HT-29 (cell line): Measurements from ENCODE around the gene CNTNAP5. TPM values are rescaled to one million over a fixed set of nuclear protein-coding genes. Genes with fewer than 3 reads are reported as not detected.
"Not testable (repeated sequence)": the region's sequence is repeated elsewhere in the genome, so short reads cannot be mapped to it uniquely, and the experiment has no call there.

ENCODE experiments used
- DNase-seq: peaks from one replicate; pipeline ENCODE4 v3.0.0-alpha.2; 2015; ENCODE audit warnings: low spot score
- total RNA-seq: library from RNA; depleted of rRNA; stranded (reverse); fragments of >200 nt; shearing (Covaris generic); gene quantifications from 2 replicates; pipeline ENCODE4 v1.2.3, GENCODE V29; 2014

Gene CNTNAP5
- total RNA-seq, 1 experiment from 2014 or later: not detected

DNA sequence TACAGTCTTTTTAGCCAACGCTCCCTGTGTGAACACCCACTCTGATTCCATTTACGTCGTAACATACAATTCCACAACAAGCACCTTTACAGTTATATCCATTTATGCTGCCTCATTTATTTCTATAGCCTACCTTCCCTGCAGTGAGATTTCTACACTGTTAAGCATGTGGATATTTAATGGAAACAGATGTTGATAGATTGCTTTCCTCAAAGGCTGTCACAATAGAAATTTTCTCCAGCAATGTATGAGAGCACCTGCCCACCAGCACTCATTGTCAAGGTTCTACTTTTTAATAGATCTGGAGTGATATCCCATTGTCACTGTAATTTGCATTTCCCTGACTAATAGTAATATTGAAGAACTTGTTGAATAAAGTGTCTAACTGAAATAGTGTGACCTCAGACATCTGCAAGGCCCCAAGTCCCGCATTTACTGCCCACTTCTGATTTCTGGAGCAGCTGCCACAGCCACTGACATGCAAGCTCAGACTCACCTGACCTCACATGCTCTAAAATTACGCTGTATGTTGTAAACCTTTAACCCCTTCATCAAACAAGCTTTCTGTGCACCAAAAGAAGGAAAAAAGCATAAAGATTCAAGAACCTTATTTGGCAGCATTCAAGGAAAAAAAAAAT is 295.1 kb downstream of the CNTNAP5 start:
- DNase-seq: no peak

- no peak for DNase-seq
These were observed 298.2 kb downstream of the CNTNAP5 start for GRCh38 chr2:124323321-124323720.

- peak; percentile 58 for DNase-seq
These were observed 300.8 kb downstream of the CNTNAP5 start for GRCh38 chr2:124325667-124326440.

GRCh38 chr2:124327303-124327702 is 302.2 kb downstream of the CNTNAP5 start:
- DNase-seq: no peak

DNA sequence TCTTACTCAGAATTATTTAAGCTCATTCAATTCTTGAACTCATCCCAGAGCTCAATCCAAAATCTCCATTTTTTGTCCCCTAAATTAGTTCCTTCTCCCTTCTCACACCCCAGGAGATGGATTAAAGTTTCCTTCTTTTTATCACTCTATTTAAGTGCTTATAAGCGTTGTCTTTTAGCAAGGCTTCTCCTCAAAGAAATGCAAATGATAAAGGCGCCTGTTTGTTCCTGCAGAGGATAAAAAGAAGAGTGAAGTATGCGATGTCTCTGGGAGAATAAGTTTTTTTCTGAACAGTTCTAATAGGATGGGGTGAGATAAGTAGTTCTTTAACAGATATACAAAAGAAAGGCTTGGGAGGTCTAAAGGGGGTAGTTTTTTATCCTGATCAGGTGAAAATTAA is 303.3 kb downstream of the CNTNAP5 start:
- no peak for DNase-seq

DNA sequence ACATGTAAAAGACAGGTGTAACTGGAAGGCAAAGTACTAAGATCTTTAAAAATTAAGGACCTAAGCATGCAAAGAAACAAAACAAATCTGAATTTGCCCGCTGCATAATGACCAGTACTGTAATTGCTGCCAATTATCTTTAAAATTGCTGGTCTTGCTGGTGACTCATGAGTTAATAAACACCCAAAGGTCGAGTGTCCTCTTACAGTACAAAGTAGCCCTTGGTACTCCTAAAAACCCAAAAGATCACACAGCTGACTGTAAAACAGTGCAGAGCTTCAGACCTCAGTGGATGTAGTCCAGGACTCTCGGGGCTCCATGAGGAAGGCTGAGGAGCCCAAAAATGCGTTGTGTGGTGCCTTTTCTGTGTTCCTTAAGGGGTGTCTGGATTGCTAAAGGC is 308.7 kb downstream of the CNTNAP5 start:
- DNase-seq: no peak

DNA sequence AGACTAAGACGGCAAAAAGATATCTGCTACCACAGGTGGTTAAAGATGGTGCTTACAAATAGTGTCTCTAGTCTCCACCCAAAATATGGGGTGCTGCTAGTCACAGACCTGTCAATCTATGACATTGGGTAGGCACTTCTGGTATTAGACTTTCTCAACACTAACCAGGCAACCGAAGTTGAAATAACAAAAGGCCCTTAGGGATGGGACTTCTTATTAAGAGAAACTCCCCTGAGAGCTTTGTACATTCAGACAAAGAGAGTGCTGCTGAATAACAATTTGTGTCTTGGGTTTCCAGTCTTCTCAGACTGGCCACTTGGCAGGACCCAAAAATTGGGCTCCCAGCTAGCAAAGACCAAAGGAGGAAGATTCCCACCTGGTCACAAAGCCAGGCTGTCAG is 310.0 kb downstream of the CNTNAP5 start:
- DNase-seq: no peak

- no peak for DNase-seq
These were observed 314.6 kb downstream of the CNTNAP5 start for GRCh38 chr2:124339709-124340108.

DNA sequence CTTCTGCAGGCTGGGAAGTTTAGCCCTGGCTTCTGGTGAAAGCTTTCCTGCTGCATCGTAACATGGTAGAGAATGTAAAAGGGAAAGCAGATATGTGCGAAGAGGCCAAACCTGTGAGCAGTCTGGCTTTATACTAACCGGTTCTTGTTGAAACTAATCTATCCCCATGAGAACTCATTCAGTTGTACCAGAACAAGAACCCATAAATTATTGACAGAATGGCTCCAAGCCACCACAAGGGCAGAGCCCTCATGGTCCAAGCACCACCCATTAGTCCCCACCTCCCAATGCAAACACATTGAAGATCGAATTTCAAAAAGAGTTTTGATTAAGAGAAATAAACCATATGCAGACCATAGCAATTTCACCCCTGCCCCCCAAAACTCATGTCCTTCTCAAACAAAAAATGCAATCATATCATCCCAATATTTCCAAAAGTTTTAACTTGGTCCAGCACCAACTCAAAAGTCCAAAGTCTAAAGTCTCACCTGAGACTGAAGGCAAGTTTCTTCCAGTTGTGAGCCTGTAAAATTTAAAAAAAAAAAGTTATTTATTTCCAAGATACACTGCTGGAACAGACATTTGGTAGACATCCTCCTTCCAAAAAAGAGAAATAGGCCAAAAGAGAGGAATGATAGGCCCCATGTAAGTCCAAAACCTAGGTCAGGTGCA is 318.9 kb downstream of the CNTNAP5 start:
- DNase-seq: peak; percentile 43

GRCh38 chr2:124347209-124347608 is 322.1 kb downstream of the CNTNAP5 start:
- no peak for DNase-seq

DNA sequence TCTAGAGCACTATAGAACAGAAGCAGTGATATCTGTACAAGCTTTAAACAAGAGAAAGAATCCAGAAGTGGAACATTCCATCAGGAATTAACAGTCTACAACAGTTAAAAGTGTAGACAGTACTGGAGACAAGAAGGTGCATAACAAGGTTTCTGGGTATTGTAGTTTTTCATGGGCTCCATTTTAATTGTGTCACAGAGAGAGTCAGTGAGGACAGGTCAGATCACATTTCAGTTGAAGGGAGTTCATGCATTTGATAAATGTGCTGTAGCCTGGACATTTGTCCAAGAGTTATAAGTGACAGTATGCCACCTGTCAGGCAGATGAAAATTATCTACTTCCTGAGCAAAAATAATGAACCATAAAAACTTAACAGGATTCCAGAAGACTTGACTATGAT is 328.6 kb downstream of the CNTNAP5 start:
- DNase-seq: no peak

- no peak for DNase-seq
These were observed 329.4 kb downstream of the CNTNAP5 start for GRCh38 chr2:124354466-124354865.

- not testable (repeated sequence) for DNase-seq
These were observed 336.9 kb downstream of the CNTNAP5 start for GRCh38 chr2:124361966-124362365.

GRCh38 chr2:124369181-124369580 is 344.1 kb downstream of the CNTNAP5 start:
- DNase-seq: no peak

DNA sequence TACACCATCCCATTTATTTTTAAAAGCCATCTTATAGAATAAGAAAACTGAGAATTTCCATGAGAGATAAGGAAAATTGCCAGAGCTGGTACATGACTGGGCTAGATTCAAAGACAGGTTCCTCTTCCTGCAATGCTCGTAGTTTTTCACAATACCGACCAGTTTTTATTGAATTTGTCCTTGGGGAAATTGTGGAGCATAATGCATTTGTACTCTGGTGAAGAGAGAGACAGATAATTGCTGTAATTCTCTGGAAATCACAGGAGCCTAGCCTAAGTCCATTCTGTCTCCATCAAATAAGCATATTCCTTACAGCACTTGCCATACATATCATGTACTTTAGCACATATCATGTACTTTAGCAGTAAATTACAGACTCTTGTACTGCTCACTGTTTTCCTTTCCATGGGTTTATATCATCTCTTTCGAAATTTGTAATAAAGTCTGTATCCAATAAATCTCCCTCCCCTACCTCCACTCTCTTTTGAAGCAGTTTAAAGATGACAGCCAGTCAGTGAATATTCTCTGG is 355.2 kb downstream of the CNTNAP5 start:
- no peak for DNase-seq

- no peak for DNase-seq
These were observed 357.1 kb downstream of the CNTNAP5 start for GRCh38 chr2:124382067-124382618.

DNA sequence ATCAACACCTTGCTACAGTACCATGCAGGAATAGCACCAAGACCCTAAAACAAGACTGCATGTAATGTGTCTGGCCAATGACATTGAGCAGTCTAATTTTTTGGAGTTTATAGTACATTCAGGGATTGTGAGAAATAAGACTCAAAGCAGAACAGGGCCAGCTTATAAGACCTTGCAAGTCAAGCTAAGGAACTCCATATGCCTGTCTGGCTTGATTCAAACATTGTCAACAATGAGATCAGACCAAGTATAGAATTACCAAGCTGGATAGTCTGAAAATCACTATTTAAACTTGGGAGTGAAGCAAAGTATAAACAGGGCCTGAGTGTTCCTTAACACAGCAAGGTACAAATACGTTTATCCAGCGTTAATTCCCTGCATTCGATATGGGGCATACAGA is 370.9 kb downstream of the CNTNAP5 start:
- DNase-seq: no peak

DNA sequence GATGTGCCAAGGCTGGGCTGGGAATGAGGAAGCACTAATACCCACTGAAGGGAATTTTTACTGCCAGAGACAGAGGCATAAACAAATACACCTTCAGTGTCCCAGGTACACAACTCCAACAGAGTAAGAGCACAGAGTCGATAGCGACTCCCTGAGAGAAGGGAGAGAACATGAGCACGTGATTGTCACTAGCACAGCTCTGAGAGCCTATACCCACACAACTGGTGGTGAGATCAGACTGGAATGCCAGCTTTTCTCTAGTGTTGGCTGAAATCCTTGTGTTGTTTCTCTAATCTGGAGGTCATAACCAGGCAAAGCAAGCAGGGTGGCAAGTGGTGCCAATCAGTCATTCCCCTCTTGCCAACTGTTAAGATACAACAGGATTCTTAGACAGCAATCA is 377.2 kb downstream of the CNTNAP5 start:
- DNase-seq: no peak

- DNase-seq: not testable (repeated sequence)
These were observed 382.9 kb downstream of the CNTNAP5 start for GRCh38 chr2:124407836-124408534.

- DNase-seq: no peak
These were observed 399.0 kb downstream of the CNTNAP5 start for GRCh38 chr2:124424074-124424473.

GRCh38 chr2:124426122-124426521 is 401.0 kb downstream of the CNTNAP5 start:
- DNase-seq: no peak
